Measurements from ENCODE around the gene DTYMK. TPM values are rescaled to one million over a fixed set of nuclear protein-coding genes. Genes with fewer than 3 reads are reported as not detected.

The DTYMK gene
- total RNA-seq, 1 donor from 2014 or later = 26.1 TPM

DNA sequence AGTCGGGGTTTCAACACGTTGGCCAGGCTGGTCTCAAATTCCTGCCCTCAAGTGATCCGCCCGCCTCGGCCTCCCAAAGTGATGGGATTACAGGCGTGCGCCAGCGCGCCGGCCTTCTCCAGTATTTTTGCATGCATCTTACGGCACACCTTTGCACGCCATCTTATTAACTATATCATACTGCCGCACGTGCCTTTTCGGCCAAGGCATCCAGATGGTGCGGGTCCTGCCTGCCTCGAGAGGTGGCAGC, 14.5 kb upstream of the DTYMK start:
- Mint-ChIP-seq H3K36me3 (ENCODE audit: low read depth, unreplicated experiment) (peaks cover 3% of the 10 kb centered on the region), H3K4me3 (ENCODE audit: unreplicated experiment) (peak overlapping the region; percentile 86), H3K4me1 (ENCODE audit: low read depth, unreplicated experiment) (peaks cover 1% of the 10 kb centered on the region), H3K27me3 (ENCODE audit: low read depth, unreplicated experiment) (no peaks in the 10 kb centered on the region), H3K9me3 (ENCODE audit: unreplicated experiment) (peaks cover under 1% of the 10 kb centered on the region), H3K27ac (ENCODE audit: unreplicated experiment) (peak overlapping the region; percentile 26)
- Histone ChIP-seq H3K4me3 (ENCODE audit: insufficient read depth, low read depth, low read length) (peak overlapping the region; percentile 70), H4K20me1 (ENCODE audit: insufficient read depth, low read length) (peaks cover 17% of the 10 kb centered on the region), H3K36me3 (ENCODE audit: insufficient read depth, low read length) (peaks cover 6% of the 10 kb centered on the region), H3K4me1 (ENCODE audit: insufficient read depth, low read length) (peaks cover 9% of the 10 kb centered on the region), H3K27me3 (ENCODE audit: insufficient read depth, low read length) (no peaks in the 10 kb centered on the region), H3K4me2 (ENCODE audit: low read length) (peak overlapping the region; percentile 94), H3K9ac (ENCODE audit: low read length) (peak overlapping the region; percentile 84), H2AFZ (ENCODE audit: low read depth, low read length) (peak overlapping the region; percentile 84), H3K79me2 (ENCODE audit: insufficient read depth, low read length) (peaks cover 21% of the 10 kb centered on the region), H3K9me3 (ENCODE audit: insufficient read depth, low read depth, low read length) (peaks cover 3% of the 10 kb centered on the region), H3K27ac (ENCODE audit: low read depth, low read length) (peak overlapping the region; percentile 70)
- TF ChIP-seq, protein P1, sequence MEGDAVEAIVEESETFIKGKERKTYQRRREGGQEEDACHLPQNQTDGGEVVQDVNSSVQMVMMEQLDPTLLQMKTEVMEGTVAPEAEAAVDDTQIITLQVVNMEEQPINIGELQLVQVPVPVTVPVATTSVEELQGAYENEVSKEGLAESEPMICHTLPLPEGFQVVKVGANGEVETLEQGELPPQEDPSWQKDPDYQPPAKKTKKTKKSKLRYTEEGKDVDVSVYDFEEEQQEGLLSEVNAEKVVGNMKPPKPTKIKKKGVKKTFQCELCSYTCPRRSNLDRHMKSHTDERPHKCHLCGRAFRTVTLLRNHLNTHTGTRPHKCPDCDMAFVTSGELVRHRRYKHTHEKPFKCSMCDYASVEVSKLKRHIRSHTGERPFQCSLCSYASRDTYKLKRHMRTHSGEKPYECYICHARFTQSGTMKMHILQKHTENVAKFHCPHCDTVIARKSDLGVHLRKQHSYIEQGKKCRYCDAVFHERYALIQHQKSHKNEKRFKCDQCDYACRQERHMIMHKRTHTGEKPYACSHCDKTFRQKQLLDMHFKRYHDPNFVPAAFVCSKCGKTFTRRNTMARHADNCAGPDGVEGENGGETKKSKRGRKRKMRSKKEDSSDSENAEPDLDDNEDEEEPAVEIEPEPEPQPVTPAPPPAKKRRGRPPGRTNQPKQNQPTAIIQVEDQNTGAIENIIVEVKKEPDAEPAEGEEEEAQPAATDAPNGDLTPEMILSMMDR (IDR thresholded peaks at IDR 0.05; ENCODE audit: insufficient read depth, low read depth, low read length) = no peak
- TF ChIP-seq EZH2 (IDR thresholded peaks at IDR 0.05; ENCODE audit: insufficient read depth, low read length) = no peak
- no peak for FAIRE-seq
- DNase-seq (ENCODE audit: low read depth) = peak; percentile 39

DNA sequence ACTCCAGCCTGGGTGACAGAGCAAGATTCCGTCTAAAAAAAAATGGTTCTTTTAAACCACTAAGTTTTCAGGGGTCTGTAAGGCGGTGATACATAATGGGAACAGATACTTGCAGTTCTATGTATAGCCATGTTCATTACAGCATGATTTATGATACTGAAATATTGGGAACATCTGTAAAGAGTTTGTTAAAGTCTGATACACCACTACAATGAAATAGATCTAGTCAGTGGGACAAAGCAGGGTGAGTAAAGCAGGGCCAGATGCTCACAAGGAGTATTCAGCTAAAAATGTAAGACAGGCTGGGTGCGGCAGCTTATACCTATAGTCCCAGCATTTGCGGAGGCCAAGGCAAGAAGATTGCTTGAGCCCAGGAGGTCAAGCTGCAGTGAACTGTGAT, 9.0 kb upstream of the DTYMK start:
- no peaks in the 10 kb centered on the region for H3K27me3 Mint-ChIP-seq (ENCODE audit: low read depth, unreplicated experiment)
- H3K27ac Mint-ChIP-seq (ENCODE audit: unreplicated experiment) = no peak overlapping the region
- H3K9ac ChIP-seq (ENCODE audit: low read length) = no peak overlapping the region
- no peak overlapping the region for H2AFZ ChIP-seq (ENCODE audit: low read depth, low read length)
- no peak overlapping the region for H3K27ac ChIP-seq (ENCODE audit: low read depth, low read length)
- no peaks in the 10 kb centered on the region for H3K79me2 ChIP-seq (ENCODE audit: insufficient read depth, low read length)
- H3K4me1 ChIP-seq (ENCODE audit: insufficient read depth, low read length) = peaks cover 14% of the 10 kb centered on the region
- H3K4me1 Mint-ChIP-seq (ENCODE audit: low read depth, unreplicated experiment) = peaks cover 7% of the 10 kb centered on the region
- FAIRE-seq (no peak), DNase-seq (ENCODE audit: low read depth) (no peak)
- H3K4me3 ChIP-seq (ENCODE audit: insufficient read depth, low read depth, low read length) = no peak overlapping the region
- H3K4me2 ChIP-seq (ENCODE audit: low read length) = no peak overlapping the region
- H3K36me3 ChIP-seq (ENCODE audit: insufficient read depth, low read length) = peaks cover under 1% of the 10 kb centered on the region
- no peak for TF ChIP-seq EZH2 (IDR thresholded peaks at IDR 0.05; ENCODE audit: insufficient read depth, low read length)
- TF ChIP-seq, protein P1 (IDR thresholded peaks at IDR 0.05; ENCODE audit: insufficient read depth, low read depth, low read length) = no peak
- H3K9me3 ChIP-seq (ENCODE audit: insufficient read depth, low read depth, low read length) = no peaks in the 10 kb centered on the region
- no peak overlapping the region for H3K4me3 Mint-ChIP-seq (ENCODE audit: unreplicated experiment)
- H3K9me3 Mint-ChIP-seq (ENCODE audit: unreplicated experiment) = no peaks in the 10 kb centered on the region
- peaks cover 3% of the 10 kb centered on the region for H4K20me1 ChIP-seq (ENCODE audit: insufficient read depth, low read length)
- no peaks in the 10 kb centered on the region for H3K27me3 ChIP-seq (ENCODE audit: insufficient read depth, low read length)
- H3K36me3 Mint-ChIP-seq (ENCODE audit: low read depth, unreplicated experiment) = peaks cover 5% of the 10 kb centered on the region

DNA sequence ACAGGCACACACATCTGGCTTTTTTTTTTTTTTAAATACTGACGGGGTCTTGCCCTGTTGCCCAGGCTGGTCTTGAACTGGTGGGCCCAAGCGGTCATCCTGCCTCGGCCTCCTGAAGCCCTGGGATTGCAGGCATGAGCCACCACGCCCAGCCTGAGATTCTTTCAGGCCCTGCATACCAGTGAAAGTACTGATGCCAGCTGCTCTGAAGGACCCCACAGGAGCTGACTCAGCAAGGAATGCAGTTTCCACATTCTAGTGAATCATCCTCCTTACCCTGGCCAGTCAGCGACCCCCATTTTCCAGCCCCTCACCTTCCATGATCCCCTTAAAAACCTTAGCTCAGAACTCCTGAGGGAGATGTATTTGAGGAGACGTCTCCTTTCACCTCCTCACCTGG, 5.8 kb upstream of the DTYMK start:
- TF ChIP-seq, protein P1 (IDR thresholded peaks at IDR 0.05; ENCODE audit: insufficient read depth, low read depth, low read length) = no peak
- no peak for TF ChIP-seq EZH2 (IDR thresholded peaks at IDR 0.05; ENCODE audit: insufficient read depth, low read length)
- peak; percentile 82 for DNase-seq (ENCODE audit: low read depth)
- no peaks in the 10 kb centered on the region for H3K9me3 Mint-ChIP-seq (ENCODE audit: unreplicated experiment)
- H3K36me3 Mint-ChIP-seq (ENCODE audit: low read depth, unreplicated experiment) = peaks cover 5% of the 10 kb centered on the region
- Histone ChIP-seq H4K20me1 (ENCODE audit: insufficient read depth, low read length) (peaks cover 3% of the 10 kb centered on the region), H3K79me2 (ENCODE audit: insufficient read depth, low read length) (peaks cover 24% of the 10 kb centered on the region), H3K4me1 (ENCODE audit: insufficient read depth, low read length) (peaks cover 26% of the 10 kb centered on the region), H3K9me3 (ENCODE audit: insufficient read depth, low read depth, low read length) (no peaks in the 10 kb centered on the region), H3K4me3 (ENCODE audit: insufficient read depth, low read depth, low read length) (no peak overlapping the region), H3K27me3 (ENCODE audit: insufficient read depth, low read length) (no peaks in the 10 kb centered on the region), H3K36me3 (ENCODE audit: insufficient read depth, low read length) (peaks cover 8% of the 10 kb centered on the region), H2AFZ (ENCODE audit: low read depth, low read length) (no peak overlapping the region), H3K4me2 (ENCODE audit: low read length) (peak overlapping the region; percentile 20), H3K27ac (ENCODE audit: low read depth, low read length) (peak overlapping the region; percentile 30), H3K9ac (ENCODE audit: low read length) (no peak overlapping the region)
- peak; percentile 47 for FAIRE-seq
- no peaks in the 10 kb centered on the region for H3K27me3 Mint-ChIP-seq (ENCODE audit: low read depth, unreplicated experiment)
- H3K4me3 Mint-ChIP-seq (ENCODE audit: unreplicated experiment) = no peak overlapping the region
- H3K27ac Mint-ChIP-seq (ENCODE audit: unreplicated experiment) = peak overlapping the region; percentile 93
- H3K4me1 Mint-ChIP-seq (ENCODE audit: low read depth, unreplicated experiment) = peaks cover 9% of the 10 kb centered on the region
